GM18508 (cell line): ENCODE data around the gene CTDSP2.
"Not testable (repeated sequence)": the region's sequence is repeated elsewhere in the genome, so short reads cannot be mapped to it uniquely, and the experiment has no call there.

Experiments
- ATAC-seq: cut with Tn5 transposase; IDR thresholded peaks from one replicate; pipeline ENCODE4 v1.9.1; 2021; ENCODE audit warnings: moderate number of reproducible peaks; ENCODE audit not compliant: insufficient read depth, unreplicated experiment

The CTDSP2 gene

GRCh38 chr12:57846577-57847319, at the start of gene CTDSP2:
CTDSP2 (minus strand) TSS chr12:57846729; CDS start chr12:57846435, 294 bp downstream.
- ATAC-seq = no peak

DNA sequence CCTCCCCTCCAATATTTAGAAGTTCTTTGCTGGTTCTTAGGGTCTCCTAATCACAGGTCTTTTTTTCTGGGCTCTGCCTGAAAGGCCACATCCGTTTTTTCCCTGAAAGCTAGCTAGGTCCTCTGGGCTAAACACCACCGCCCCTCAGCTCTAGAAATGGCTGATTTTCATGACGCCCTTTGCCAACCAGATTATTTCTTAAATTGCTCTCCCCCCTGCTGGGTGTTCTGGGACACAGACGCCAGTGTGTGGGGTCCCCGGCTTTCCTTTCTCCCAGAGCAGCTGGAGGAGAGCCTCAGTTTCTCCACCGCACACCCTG, 49.5 kb upstream of the CTDSP2 start:
- ATAC-seq = no peak

- ATAC-seq = no peak
Observed at GRCh38 chr12:57895389-57896114, 49.0 kb upstream of the CTDSP2 start.

GRCh38 chr12:57894399-57895292, 48.1 kb upstream of the CTDSP2 start:
- no peak for ATAC-seq

GRCh38 chr12:57893431-57894353, 47.2 kb upstream of the CTDSP2 start:
- ATAC-seq = no peak

DNA sequence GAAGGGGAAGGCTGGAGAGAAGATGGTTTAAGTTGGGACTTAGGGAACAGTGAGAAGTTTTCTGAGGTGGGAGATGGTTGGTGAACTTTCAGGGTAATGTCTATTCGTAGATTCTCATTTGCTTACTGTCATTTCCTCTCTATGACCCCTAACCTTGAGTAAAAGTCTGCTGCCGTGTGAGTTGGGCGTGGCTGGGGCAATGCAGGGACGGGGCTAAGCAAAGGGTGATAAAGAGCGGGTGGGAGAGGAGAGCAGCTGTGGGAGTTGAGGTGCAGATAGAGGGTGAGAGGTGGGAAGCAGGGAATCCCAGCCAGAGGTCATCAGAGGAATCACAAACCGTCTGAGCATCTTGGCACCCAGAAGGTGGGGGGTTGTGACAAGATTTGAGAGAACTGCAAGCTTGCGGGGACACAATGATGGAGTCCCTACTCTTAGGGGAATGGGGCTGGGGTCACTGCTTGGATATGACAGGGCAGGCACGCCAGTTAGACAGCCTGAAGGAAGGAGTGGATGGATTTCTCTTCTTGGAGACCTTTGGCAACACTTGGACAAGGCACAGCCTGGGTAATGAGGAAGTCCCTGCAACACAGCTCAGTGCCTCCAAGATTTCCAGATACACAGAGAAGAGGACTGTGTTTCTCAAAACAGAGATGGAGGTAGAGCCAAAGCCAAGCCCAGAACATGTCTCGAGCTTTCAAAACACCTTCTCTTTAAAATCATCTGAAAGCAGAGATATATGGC, 45.9 kb upstream of the CTDSP2 start:
- ATAC-seq = no peak

DNA sequence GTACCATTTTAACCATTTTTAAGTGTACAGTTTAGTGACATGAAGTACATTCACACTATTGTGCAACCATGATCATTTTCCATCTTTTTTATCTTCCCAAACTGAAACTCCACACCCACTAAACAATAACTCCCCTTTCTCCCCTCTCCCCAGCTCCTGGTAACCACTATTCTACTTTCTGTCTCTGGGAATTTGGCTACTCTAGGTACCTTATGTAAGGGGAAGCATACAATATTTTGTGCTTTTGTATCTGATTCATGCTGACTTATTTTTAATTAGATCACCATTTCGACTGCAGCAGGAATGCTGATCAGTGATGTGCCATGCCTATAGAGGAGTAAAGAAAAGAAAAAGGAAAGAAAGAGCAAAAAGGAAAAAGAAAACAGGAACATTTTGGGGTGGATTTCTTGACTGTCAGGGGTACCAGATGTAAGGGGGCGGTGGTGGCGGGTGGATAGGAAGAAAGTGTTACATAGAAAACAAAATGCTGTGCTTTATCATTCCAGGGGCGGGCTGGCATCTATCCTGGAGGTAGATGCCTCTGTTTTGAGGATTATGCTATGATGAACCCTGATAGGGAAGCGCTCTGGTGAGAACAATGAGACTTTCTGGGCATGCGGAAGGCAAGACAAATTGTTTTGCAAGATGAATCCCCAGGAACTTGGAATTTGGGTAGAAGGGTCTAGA, 45.2 kb upstream of the CTDSP2 start:
- ATAC-seq = no peak

GRCh38 chr12:57890191-57891115, 43.9 kb upstream of the CTDSP2 start:
- ATAC-seq = no peak

GRCh38 chr12:57889500-57889989, 43.0 kb upstream of the CTDSP2 start:
- no peak for ATAC-seq

DNA sequence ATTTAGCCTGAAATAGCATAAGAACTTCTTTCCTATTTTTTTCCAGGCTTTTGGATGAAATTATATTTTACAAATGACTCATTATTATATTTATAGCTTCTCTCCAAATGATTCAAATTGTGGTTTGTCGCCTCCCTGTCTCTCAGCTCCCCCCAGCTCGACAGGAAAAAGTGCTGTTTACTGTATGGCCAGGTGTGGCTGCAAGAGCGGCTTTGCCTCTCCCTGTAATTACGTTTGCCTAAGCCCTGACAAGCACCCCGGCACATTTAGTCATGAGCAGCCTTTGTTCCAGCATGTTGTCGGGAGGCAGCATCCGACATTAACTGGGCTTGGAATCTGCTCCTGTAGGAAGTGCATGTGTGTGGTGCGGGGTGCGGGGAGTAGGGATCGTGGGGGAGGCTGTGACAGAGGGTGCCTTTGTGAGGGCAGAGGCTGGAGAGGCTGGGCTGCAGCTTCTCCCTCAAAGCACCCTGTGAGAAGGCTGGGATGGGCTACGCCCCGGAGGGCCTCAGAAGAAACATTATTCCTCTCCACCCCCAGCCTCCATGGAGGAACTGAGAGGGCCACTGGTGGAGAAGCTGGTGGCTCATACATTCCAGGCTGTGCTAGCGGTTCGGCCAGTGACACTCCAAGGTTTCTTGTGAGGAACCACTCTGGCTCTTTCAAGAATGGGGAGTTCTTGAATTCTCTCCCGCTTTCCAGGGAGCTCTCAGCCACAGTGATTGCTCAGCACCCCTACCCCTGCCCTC, 42.1 kb upstream of the CTDSP2 start:
- ATAC-seq = no peak

DNA sequence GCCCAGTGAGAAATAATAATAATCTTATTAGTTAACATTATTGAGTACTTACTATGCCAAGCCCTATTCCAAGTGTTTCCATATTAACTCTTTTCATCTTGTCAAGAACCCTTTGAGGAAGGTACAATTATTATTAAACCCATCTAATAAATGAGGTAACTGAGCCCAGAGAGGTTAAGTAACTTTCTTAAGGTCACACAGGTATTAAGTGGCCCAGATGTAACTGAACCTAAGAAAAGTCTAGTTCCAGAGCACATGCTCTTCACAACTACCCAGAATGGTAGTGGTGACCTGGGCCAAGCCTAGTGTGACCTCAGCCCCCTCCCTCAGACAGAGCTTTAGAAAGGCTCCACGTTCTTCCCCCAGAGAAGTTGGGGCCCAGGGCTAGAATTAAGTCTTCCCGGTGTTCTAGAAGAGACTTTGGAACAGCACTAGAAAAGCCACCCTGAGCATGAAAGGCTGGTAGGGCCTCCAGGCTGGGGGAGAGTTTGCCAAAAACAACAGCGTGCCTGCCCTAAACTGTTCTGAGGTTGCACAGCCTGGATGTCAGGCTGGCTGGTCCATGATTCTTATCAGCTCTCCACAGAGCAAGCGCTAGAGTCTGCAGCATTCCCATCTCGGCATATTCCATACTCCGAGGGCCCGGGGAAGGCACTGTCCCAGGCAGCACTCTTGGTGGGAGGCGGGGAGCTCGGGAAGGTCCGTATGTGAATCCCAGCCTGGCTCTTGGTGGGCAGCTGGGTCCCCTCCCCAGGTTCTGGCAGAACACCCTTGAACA, 41.3 kb upstream of the CTDSP2 start:
- no peak for ATAC-seq

GRCh38 chr12:57886964-57887363, 40.4 kb upstream of the CTDSP2 start:
- not testable (repeated sequence) for ATAC-seq

GRCh38 chr12:57886542-57886941, 40.0 kb upstream of the CTDSP2 start:
- no peak for ATAC-seq

DNA sequence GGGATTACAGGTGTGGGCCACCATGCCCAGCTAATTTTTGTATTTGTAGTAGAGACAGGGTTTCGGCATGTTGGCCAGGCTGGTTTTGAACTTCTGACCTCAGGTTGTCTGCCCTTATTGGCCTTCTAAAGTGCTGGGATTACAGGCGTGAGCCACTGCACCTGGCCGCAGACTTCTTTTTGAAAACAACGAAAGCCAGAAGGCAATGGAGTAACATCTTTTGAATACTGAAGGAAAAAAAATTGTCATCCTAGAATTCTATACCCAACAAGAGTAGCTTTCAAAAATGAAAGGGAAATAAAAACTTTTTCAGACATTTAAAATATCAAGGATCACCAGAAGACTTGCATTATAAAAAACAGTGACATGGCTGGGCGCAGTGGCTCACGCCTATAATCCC, 38.7 kb upstream of the CTDSP2 start:
- no peak for ATAC-seq

DNA sequence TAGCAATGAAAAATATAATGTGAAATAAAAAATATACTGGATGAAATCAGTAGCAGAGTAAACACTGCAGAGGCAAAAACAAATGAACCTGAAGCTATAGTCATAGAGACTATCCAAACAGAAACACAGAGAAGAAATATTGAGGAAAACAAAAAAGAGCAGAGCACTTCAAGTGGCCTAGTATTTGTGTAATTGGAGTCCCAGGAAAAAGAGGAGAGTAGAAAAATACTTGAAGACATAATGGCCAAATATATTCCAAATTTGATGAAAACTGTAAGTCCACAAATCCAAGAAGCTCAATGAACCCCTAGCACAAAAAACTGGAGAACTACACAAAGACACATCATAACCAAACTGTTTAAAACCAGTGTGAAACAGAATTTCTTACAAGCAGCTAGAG, 37.2 kb upstream of the CTDSP2 start:
- no peak for ATAC-seq

- ATAC-seq = no peak
Observed at GRCh38 chr12:57883057-57883456, 36.5 kb upstream of the CTDSP2 start.
